Endothelial cell of umbilical vein (primary cell): ENCODE measurements around the gene SLC8A1. TPM values are rescaled to one million over a fixed set of nuclear protein-coding genes. Genes with fewer than 3 reads are reported as not detected.

Experiments used
- BruUV-seq: library from RNA; stranded (reverse); fragments of 400-500 nt; replicated peaks from 2 replicates; lab custom pipeline; 2021; lab: Mats Ljungman, UMichigan
- CTCF ChIA-PET: fragments of 300-600, 350-600 bp; sonication (Branson Sonifier 250); formaldehyde crosslinking; loops from one replicate; lab custom pipeline; 2021; ENCODE audit warnings: antibody characterized with exemption, inconsistent platforms; lab: Charles Lee
- POLR2A ChIA-PET: fragments of 300-600, 350-600 bp; sonication (Branson Sonifier 250); formaldehyde crosslinking; loops from one replicate; lab custom pipeline; 2021; ENCODE audit warnings: antibody characterized with exemption, inconsistent platforms; lab: Charles Lee
- DNase-seq: peaks from one replicate; pipeline ENCODE4 v3.0.0-alpha.2; 2011; ENCODE audit warnings: low read depth, low spot score
- FAIRE-seq: peaks from 2 replicates; lab custom pipeline; 2011; peaks lifted over from hg19 to GRCh38; lab: Jason Lieb, UNC
- H2AFZ ChIP-seq: 2 replicates; pipeline ENCODE4 v1.6.0; 2012; ENCODE audit warnings: low read depth, low read length, control low read depth, inconsistent platforms
- H3K27ac ChIP-seq: 2 replicates; pipeline ENCODE4 v1.5.1; 2011; ENCODE audit warnings: low read depth, mild to moderate bottlenecking, control low read depth, low read length, moderate library complexity; ENCODE audit not compliant: insufficient read depth
- H3K27me3 ChIP-seq, 2 experiments: 2 replicates each; pipeline versions ENCODE4 v1.6.0 to v1.6.1; 2011; ENCODE audit warnings: low read length in 2 of 2, mixed read lengths in 1 of 2; ENCODE audit not compliant: control insufficient read depth in 2 of 2, insufficient read depth in 2 of 2
- H3K36me3 ChIP-seq, 2 experiments: 2 replicates in 1 of 2; 3 replicates in 1 of 2; pipeline ENCODE4 v1.5.1; 2011; ENCODE audit warnings: low read length in 2 of 2, mild to moderate bottlenecking in 1 of 2, moderate library complexity in 1 of 2; ENCODE audit not compliant: control insufficient read depth in 2 of 2, insufficient read depth in 2 of 2; ENCODE audit errors: extremely low read depth in 1 of 2
- H3K4me1 ChIP-seq: 3 replicates; pipeline ENCODE4 v1.5.1; 2011; ENCODE audit warnings: mild to moderate bottlenecking, low read length; ENCODE audit not compliant: control insufficient read depth, insufficient read depth; ENCODE audit errors: extremely low read depth
- H3K4me2 ChIP-seq: 2 replicates; pipeline ENCODE4 v1.6.1; 2011; ENCODE audit warnings: low read length, control low read depth, mixed read lengths; ENCODE audit not compliant: insufficient read depth
- H3K4me3 ChIP-seq, 3 experiments: fragments of 200-600 bp in 1 of 3; sonication (generic), shearing (Covaris generic) in 1 of 3; replicated peaks in 1 of 3; 2 replicates each; pipeline ENCODE4 v1.5.1; 2011 to 2016; ENCODE audit warnings: control low read depth in 3 of 3, low read length in 3 of 3, mild to moderate bottlenecking in 2 of 3, inconsistent platforms in 1 of 3, low read depth in 1 of 3, moderate library complexity in 1 of 3; ENCODE audit not compliant: insufficient read depth in 1 of 3
- H3K79me2 ChIP-seq: 2 replicates; pipeline ENCODE4 v1.6.0; 2012; ENCODE audit warnings: low read length, inconsistent platforms; ENCODE audit not compliant: control insufficient read depth, insufficient read depth
- H3K9ac ChIP-seq: replicated peaks from 2 replicates; pipeline ENCODE3; 2011; ENCODE audit warnings: low read length, control low read depth; ENCODE audit not compliant: insufficient read depth; ENCODE audit errors: extremely low read depth
- H3K9me1 ChIP-seq: replicated peaks from 3 replicates; pipeline ENCODE4 v1.6.0; 2011; ENCODE audit warnings: mild to moderate bottlenecking, low read length; ENCODE audit not compliant: control insufficient read depth, insufficient read depth; ENCODE audit errors: extremely low read depth
- H3K9me3 ChIP-seq: replicated peaks from 2 replicates; pipeline ENCODE4 v1.5.1; 2012; ENCODE audit warnings: low read length, inconsistent platforms; ENCODE audit not compliant: control insufficient read depth, insufficient read depth
- H4K20me1 ChIP-seq: replicated peaks from 2 replicates; pipeline ENCODE3; 2011; ENCODE audit warnings: mild to moderate bottlenecking, low read length; ENCODE audit not compliant: control insufficient read depth, insufficient read depth; ENCODE audit errors: extremely low read depth
- CTCF ChIP-seq, 2 donors: IDR thresholded peaks; 1 replicate in 1 of 2; 2 replicates in 1 of 2; pipeline ENCODE4 v1.5.1; 2011; ENCODE audit warnings: low read length in 2 of 2, mild to moderate bottlenecking in 2 of 2, moderate library complexity in 2 of 2, control low read depth in 1 of 2, inconsistent platforms in 1 of 2, low read depth in 1 of 2; ENCODE audit not compliant: insufficient read depth in 1 of 2; ENCODE audit errors: extremely low read depth in 1 of 2
- EZH2 ChIP-seq: IDR thresholded peaks from 2 replicates; pipeline ENCODE4 v1.6.1; 2012; ENCODE audit warnings: borderline replicate concordance, low read depth, mild to moderate bottlenecking, moderate library complexity, low read length, inconsistent platforms; ENCODE audit not compliant: severe bottlenecking
- FOS ChIP-seq: IDR thresholded peaks from 2 replicates; pipeline ENCODE4 v1.6.1; 2011; ENCODE audit warnings: mild to moderate bottlenecking, low read length, moderate library complexity, borderline replicate concordance; ENCODE audit not compliant: insufficient read depth
- GATA2 ChIP-seq: IDR thresholded peaks from 2 replicates; pipeline ENCODE4 v1.7.0; 2011; ENCODE audit warnings: low read depth, mild to moderate bottlenecking, moderate library complexity, mixed read lengths, low read length; ENCODE audit not compliant: insufficient read length, insufficient read depth
- JUN ChIP-seq: IDR thresholded peaks from 2 replicates; pipeline ENCODE4 v1.6.1; 2011; ENCODE audit warnings: borderline replicate concordance, low read depth; ENCODE audit not compliant: insufficient read length, insufficient read depth
- MAX ChIP-seq: IDR thresholded peaks from 2 replicates; pipeline ENCODE4 v1.6.1; 2011; ENCODE audit not compliant: insufficient read depth, insufficient read length
- MYC ChIP-seq: IDR thresholded peaks from one replicate; pipeline ENCODE4 v1.6.1; 2011; ENCODE audit warnings: mild to moderate bottlenecking, low read depth, low read length
- POLR2A ChIP-seq: IDR thresholded peaks from 2 replicates; pipeline ENCODE4 v1.6.1; 2012; ENCODE audit warnings: low read depth, mild to moderate bottlenecking, control low read depth, low read length
- POLR2AphosphoS5 ChIP-seq: IDR thresholded peaks from 2 replicates; pipeline ENCODE4 v1.6.1; 2012; ENCODE audit warnings: low read depth, mild to moderate bottlenecking, control low read depth, low read length, moderate library complexity; ENCODE audit not compliant: insufficient read depth
- dilution Hi-C: fragments of 300-500 bp; cut with MboI; formaldehyde crosslinking; loops from one replicate; pipeline ENCODE4 v1.15.0; 2019; ENCODE audit warnings: low sequenced_read_pairs; ENCODE audit not compliant: extremely low pct_ligation_motif_present
- intact Hi-C: fragments of 100-400 bp; cut with micrococcal nuclease; formaldehyde crosslinking; loops from one replicate; pipeline ENCODE4 v1.10.0; 2022
- polyA plus RNA-seq, 4 experiments: library from polyadenylated mRNA; depleted of rRNA in 3 of 4; stranded (reverse) in 3 of 4; unstranded in 1 of 4; fragments of >200 nt; gene quantifications; 2 replicates each; pipeline versions ENCODE4 v1.2.1 to v1.2.3, GENCODE V29; 2011 to 2012; ENCODE audit warnings: missing spikeins in 1 of 4
- total RNA-seq: library from RNA; stranded (reverse); gene quantifications from 2 replicates; pipeline ENCODE4 v1.2.3, GENCODE V29; 2021

Gene SLC8A1
- total and polyA plus RNA-seq, 2 donors (not counting 3 experiments of a cell fraction or from before 2014, with no cell fraction given), result 0.19 to 1.8 TPM

- FAIRE-seq (no peak), DNase-seq (no peak)
- Histone ChIP-seq H3K4me3 (no peak overlapping the region), H3K9me1 (no peaks in the 10 kb centered on the region), H3K36me3 (no peaks in the 10 kb centered on the region), H3K27ac (no peak overlapping the region), H3K4me1 (no peaks in the 10 kb centered on the region), H3K4me2 (no peak overlapping the region), H4K20me1 (no peaks in the 10 kb centered on the region), H3K27me3 (no peaks in the 10 kb centered on the region), H3K9me3 (no peaks in the 10 kb centered on the region), H3K79me2 (no peaks in the 10 kb centered on the region), H2AFZ (no peak overlapping the region), H3K9ac (no peak overlapping the region)
- TF ChIP-seq POLR2A, result no peak
- TF ChIP-seq MAX, result no peak
- no peak for TF ChIP-seq CTCF (IDR thresholded peaks at IDR 0.05; ENCODE audit: extremely low read depth in 1 of 2, insufficient read depth in 1 of 2, low read depth in 1 of 2, low read length in 2 of 2)
- no peak for TF ChIP-seq GATA2
- TF ChIP-seq EZH2, result no peak
- TF ChIP-seq FOS, result no peak
- no peak for TF ChIP-seq JUN
- TF ChIP-seq MYC, result no peak
- no peak for TF ChIP-seq POLR2AphosphoS5
- dilution Hi-C loops (no loop called here), intact Hi-C loops (loop anchor here (10.0 kb wide), 1 partner anchor 286 kb away; no protein-coding TSS in a partner anchor)
- ChIA-PET CTCF (no interaction called here), POLR2A (no interaction called here)
- no TSS peak for BruUV-seq
These were observed 251.4 kb downstream of the SLC8A1 start for GRCh38 chr2:40200366-40200915.
